ENCODE measurements around the gene ASCC3.

The ASCC3 gene

GRCh38 chr6:100865525-100865924 lies 15.6 kb downstream of the ASCC3 start:
- Histone ChIP-seq H4K20me1 (ENCODE audit: insufficient read depth, low read length, poor library complexity, severe bottlenecking) (peaks cover 2% of the 10 kb centered on the region), H3K36me3 (ENCODE audit: insufficient read depth, low read length) (peaks cover 57% of the 10 kb centered on the region), H3K9ac (ENCODE audit: low read depth, low read length, poor library complexity, severe bottlenecking) (no peak overlapping the region)

GRCh38 chr6:100862063-100862462 lies 19.1 kb downstream of the ASCC3 start:
- Histone ChIP-seq H3K9ac (ENCODE audit: low read depth, low read length, poor library complexity, severe bottlenecking) (no peak overlapping the region), H3K27me3 (ENCODE audit: insufficient read depth, low read length, poor library complexity, severe bottlenecking) (no peaks in the 10 kb centered on the region), H4K20me1 (ENCODE audit: insufficient read depth, low read length, poor library complexity, severe bottlenecking) (no peaks in the 10 kb centered on the region), H3K36me3 (ENCODE audit: insufficient read depth, low read length) (peaks cover 72% of the 10 kb centered on the region), H3K4me1 (ENCODE audit: insufficient read depth, low read length, poor library complexity, severe bottlenecking) (peaks cover 3% of the 10 kb centered on the region), H3K4me2 (ENCODE audit: low read depth, low read length, poor library complexity, severe bottlenecking) (no peak overlapping the region), H3K79me2 (ENCODE audit: insufficient read depth, low read length) (no peaks in the 10 kb centered on the region), H3F3A (ENCODE audit: low read depth) (no peaks in the 10 kb centered on the region), H2AFZ (ENCODE audit: low read length) (no peak overlapping the region), H3K9me2 (replicated peaks; ENCODE audit: low read depth, low read length) (no peaks in the 10 kb centered on the region), H3K4me3 (ENCODE audit: low read length, poor library complexity, severe bottlenecking) (no peak overlapping the region), H3K9me3 (ENCODE audit: insufficient read depth, low read depth, low read length) (no peaks in the 10 kb centered on the region)
- TF ChIP-seq CTCF (conservative IDR thresholded peaks at IDR 0.05; ENCODE audit: low read length) = no peak
- no peak for TF ChIP-seq EZH2phosphoT487 (IDR thresholded peaks at IDR 0.05; ENCODE audit: borderline replicate concordance)

More at GRCh38 chr6:100865525-100865924, 15.6 kb downstream of the ASCC3 start:
- Histone ChIP-seq H3K9me2 (replicated peaks; ENCODE audit: low read depth, low read length) (no peaks in the 10 kb centered on the region), H3F3A (ENCODE audit: low read depth) (no peaks in the 10 kb centered on the region), H3K4me1 (ENCODE audit: insufficient read depth, low read length, poor library complexity, severe bottlenecking) (peaks cover 6% of the 10 kb centered on the region), H2AFZ (ENCODE audit: low read length) (no peak overlapping the region), H3K4me2 (ENCODE audit: low read depth, low read length, poor library complexity, severe bottlenecking) (no peak overlapping the region), H3K4me3 (ENCODE audit: low read length, poor library complexity, severe bottlenecking) (no peak overlapping the region), H3K9me3 (ENCODE audit: insufficient read depth, low read depth, low read length) (no peaks in the 10 kb centered on the region), H3K79me2 (ENCODE audit: insufficient read depth, low read length) (peaks cover 20% of the 10 kb centered on the region), H3K27me3 (ENCODE audit: insufficient read depth, low read length, poor library complexity, severe bottlenecking) (no peaks in the 10 kb centered on the region)
- TF ChIP-seq CTCF (conservative IDR thresholded peaks at IDR 0.05; ENCODE audit: low read length) = no peak
- TF ChIP-seq EZH2phosphoT487 (IDR thresholded peaks at IDR 0.05; ENCODE audit: borderline replicate concordance) = no peak

GRCh38 chr6:100856146-100856545 lies 25.0 kb downstream of the ASCC3 start:
- H3K36me3 ChIP-seq (ENCODE audit: insufficient read depth, low read length) = peaks cover 33% of the 10 kb centered on the region
- no peaks in the 10 kb centered on the region for H3K27me3 ChIP-seq (ENCODE audit: insufficient read depth, low read length, poor library complexity, severe bottlenecking)
- H3K4me3 ChIP-seq (ENCODE audit: low read length, poor library complexity, severe bottlenecking) = no peak overlapping the region
- H2AFZ ChIP-seq (ENCODE audit: low read length) = no peak overlapping the region
- TF ChIP-seq EZH2phosphoT487 (IDR thresholded peaks at IDR 0.05; ENCODE audit: borderline replicate concordance) (no peak), CTCF (conservative IDR thresholded peaks at IDR 0.05; ENCODE audit: low read length) (no peak)
- no peaks in the 10 kb centered on the region for H4K20me1 ChIP-seq (ENCODE audit: insufficient read depth, low read length, poor library complexity, severe bottlenecking)
- H3K4me1 ChIP-seq (ENCODE audit: insufficient read depth, low read length, poor library complexity, severe bottlenecking) = no peaks in the 10 kb centered on the region
- no peak overlapping the region for H3K9ac ChIP-seq (ENCODE audit: low read depth, low read length, poor library complexity, severe bottlenecking)
- no peaks in the 10 kb centered on the region for H3F3A ChIP-seq (ENCODE audit: low read depth)
- no peak overlapping the region for H3K4me2 ChIP-seq (ENCODE audit: low read depth, low read length, poor library complexity, severe bottlenecking)
- no peaks in the 10 kb centered on the region for H3K9me3 ChIP-seq (ENCODE audit: insufficient read depth, low read depth, low read length)
- no peaks in the 10 kb centered on the region for H3K9me2 ChIP-seq (replicated peaks; ENCODE audit: low read depth, low read length)
- H3K79me2 ChIP-seq (ENCODE audit: insufficient read depth, low read length) = no peaks in the 10 kb centered on the region

All from Loucy (cell line).